IMR-90 (cell line): ENCODE data around the gene LSM14A. TPM values are rescaled to one million over a fixed set of nuclear protein-coding genes. Genes with fewer than 3 reads are reported as not detected.

Experiments used
- ATAC-seq: fragments of 200-7000 bp; cut with Tn5 transposase; 2 replicates; pipeline ENCODE4 v1.9.1; 2020; ENCODE audit warnings: low read depth, mild to moderate bottlenecking, moderate library complexity
- BruUV-seq: library from RNA; stranded (reverse); fragments of 400-500 nt; replicated peaks from 2 replicates; lab custom pipeline; 2021; lab: Mats Ljungman, UMichigan
- CTCF ChIA-PET: fragments of 300-600 bp; formaldehyde crosslinking; extraction: SDS; loops from one replicate; lab custom pipeline; 2021; ENCODE audit warnings: antibody characterized with exemption; lab: Yijun Ruan, JAX
- POLR2A ChIA-PET: fragments of 300-600 bp; sonication (Branson Sonifier 250); formaldehyde crosslinking; loops from one replicate; lab custom pipeline; 2022; ENCODE audit warnings: antibody characterized with exemption; ENCODE audit not compliant: unreplicated experiment; lab: Charles Lee
- DNase-seq: peaks from one replicate; pipeline ENCODE4 v3.0.0; 2013
- H2AFZ ChIP-seq: replicated peaks from 2 replicates; pipeline ENCODE3; 2013; ENCODE audit warnings: low read length, mild to moderate bottlenecking; ENCODE audit not compliant: poor library complexity
- H2AK5ac ChIP-seq: 2 replicates; pipeline ENCODE4 v1.6.1; 2013; ENCODE audit warnings: low read depth, low read length, inconsistent platforms
- H2AK9ac ChIP-seq: replicated peaks from 2 replicates; pipeline ENCODE3; 2013; ENCODE audit warnings: mild to moderate bottlenecking, low read depth, low read length, moderate library complexity; ENCODE audit not compliant: poor library complexity
- H2BK120ac ChIP-seq: 2 replicates; pipeline ENCODE4 v1.6.1; 2013; ENCODE audit warnings: low read depth, low read length, inconsistent platforms
- H2BK15ac ChIP-seq: 3 replicates; pipeline ENCODE4 v1.6.1; 2013; ENCODE audit warnings: low read depth, low read length, inconsistent platforms
- H2BK20ac ChIP-seq: 2 replicates; pipeline ENCODE4 v1.6.1; 2013; ENCODE audit warnings: low read depth, mild to moderate bottlenecking, inconsistent platforms, low read length, moderate library complexity
- H2BK5ac ChIP-seq: 2 replicates; pipeline ENCODE4 v1.6.1; 2013; ENCODE audit warnings: mild to moderate bottlenecking, low read depth, low read length, inconsistent platforms; ENCODE audit not compliant: poor library complexity, severe bottlenecking
- H3K14ac ChIP-seq: replicated peaks from 2 replicates; pipeline ENCODE4 v1.6.1; 2013; ENCODE audit warnings: low read depth, low read length, inconsistent platforms
- H3K18ac ChIP-seq: 2 replicates; pipeline ENCODE4 v1.6.1; 2013; ENCODE audit warnings: low read depth, low read length, control low read depth
- H3K23ac ChIP-seq: 2 replicates; pipeline ENCODE4 v1.6.1; 2013; ENCODE audit warnings: low read depth, low read length, inconsistent platforms
- H3K27ac ChIP-seq: 2 replicates; pipeline ENCODE4 v1.5.1; 2013; ENCODE audit warnings: mild to moderate bottlenecking, control low read depth, low read length; ENCODE audit not compliant: insufficient read depth
- H3K27me3 ChIP-seq: 2 replicates; pipeline ENCODE4 v1.6.1; 2013; ENCODE audit warnings: low read length; ENCODE audit not compliant: control insufficient read depth, insufficient read depth
- H3K36me3 ChIP-seq: 2 replicates; pipeline ENCODE4 v1.6.1; 2013; ENCODE audit warnings: low read length, mixed read lengths; ENCODE audit not compliant: control insufficient read depth, insufficient read depth
- H3K4ac ChIP-seq: 2 replicates; pipeline ENCODE4 v1.6.1; 2013; ENCODE audit warnings: low read depth, low read length, inconsistent platforms
- H3K4me1 ChIP-seq: 2 replicates; pipeline ENCODE4 v1.6.1; 2013; ENCODE audit warnings: low read length, mixed read lengths; ENCODE audit not compliant: control insufficient read depth, insufficient read depth
- H3K4me2 ChIP-seq: 2 replicates; pipeline ENCODE4 v1.6.1; 2013; ENCODE audit warnings: low read depth, mild to moderate bottlenecking, control low read depth, low read length, moderate library complexity
- H3K4me3 ChIP-seq: 2 replicates; pipeline ENCODE4 v1.5.1; 2013; ENCODE audit warnings: low read depth, mild to moderate bottlenecking, control low read depth, low read length, moderate library complexity; ENCODE audit not compliant: insufficient read depth
- H3K56ac ChIP-seq: 2 replicates; pipeline ENCODE4 v1.6.1; 2013; ENCODE audit warnings: low read length, inconsistent platforms; ENCODE audit not compliant: insufficient read depth; ENCODE audit errors: extremely low read depth
- H3K79me1 ChIP-seq, 2 experiments: 2 replicates each; pipeline ENCODE4 v1.6.1; 2013; ENCODE audit warnings: low read length in 2 of 2, inconsistent platforms in 1 of 2, low read depth in 1 of 2
- H3K9ac ChIP-seq: 2 replicates; pipeline ENCODE4 v1.6.1; 2013; ENCODE audit warnings: low read depth, low read length, control low read depth
- H3K9me1 ChIP-seq: 2 replicates; pipeline ENCODE4 v1.6.1; 2013; ENCODE audit warnings: low read length, inconsistent platforms; ENCODE audit not compliant: insufficient read depth
- H3K9me3 ChIP-seq: 2 replicates; pipeline ENCODE4 v1.6.1; 2013; ENCODE audit warnings: low read length; ENCODE audit not compliant: control insufficient read depth, insufficient read depth
- H4K20me1 ChIP-seq: 2 replicates; pipeline ENCODE4 v1.6.1; 2013; ENCODE audit warnings: low read length, inconsistent platforms; ENCODE audit not compliant: insufficient read depth
- H4K5ac ChIP-seq: 2 replicates; pipeline ENCODE4 v1.6.1; 2013; ENCODE audit warnings: mild to moderate bottlenecking, low read depth, low read length, control low read depth
- H4K8ac ChIP-seq, 2 experiments: 2 replicates each; pipeline ENCODE4 v1.6.1; 2013; ENCODE audit warnings: low read depth in 2 of 2, low read length in 2 of 2, control low read depth in 1 of 2, inconsistent platforms in 1 of 2
- H4K91ac ChIP-seq: 2 replicates; pipeline ENCODE4 v1.6.1; 2013; ENCODE audit warnings: low read depth, low read length, inconsistent platforms; ENCODE audit not compliant: insufficient read depth
- BHLHE40 ChIP-seq: fragments of 150-350 bp; IDR thresholded peaks from 2 replicates; pipeline ENCODE4 v1.6.1; 2016; ENCODE audit warnings: mild to moderate bottlenecking, low read depth, low read length
- CEBPB ChIP-seq: IDR thresholded peaks from 2 replicates; pipeline ENCODE4 v1.6.1; 2012; ENCODE audit warnings: low read depth, low read length, improper control_type of control experiment
- CHD1 ChIP-seq: IDR thresholded peaks from 2 replicates; pipeline ENCODE4 v1.6.1; 2012; ENCODE audit warnings: low read depth, low read length, improper control_type of control experiment
- CTCF ChIP-seq: conservative IDR thresholded peaks from 2 replicates; pipeline ENCODE4 v1.5.1; 2012; ENCODE audit warnings: mild to moderate bottlenecking, low read depth, low read length, improper control_type of control experiment
- FOS ChIP-seq: fragments of 150-350 bp; IDR thresholded peaks from 2 replicates; pipeline ENCODE4 v1.6.1; 2016; ENCODE audit warnings: low read depth, low read length
- MAFK ChIP-seq: IDR thresholded peaks from 2 replicates; pipeline ENCODE4 v1.6.1; 2012; ENCODE audit warnings: low read depth, low read length, improper control_type of control experiment
- MAZ ChIP-seq: IDR thresholded peaks from 2 replicates; pipeline ENCODE4 v1.6.1; 2012; ENCODE audit warnings: low read depth, mild to moderate bottlenecking, low read length, improper control_type of control experiment, moderate library complexity, borderline replicate concordance
- MXI1 ChIP-seq: IDR thresholded peaks from 2 replicates; pipeline ENCODE4 v1.6.1; 2012; ENCODE audit warnings: low read depth, mild to moderate bottlenecking, low read length, moderate library complexity, borderline replicate concordance
- NFE2L2 ChIP-seq: fragments of 150-350 bp; IDR thresholded peaks from 2 replicates; pipeline ENCODE4 v1.6.1; 2016; ENCODE audit warnings: low read depth, mild to moderate bottlenecking, low read length
- POLR2A ChIP-seq: IDR thresholded peaks from 2 replicates; pipeline ENCODE4 v1.6.1; 2012; ENCODE audit warnings: mild to moderate bottlenecking, low read depth, low read length
- RAD21 ChIP-seq: IDR thresholded peaks from 2 replicates; pipeline ENCODE4 v1.6.1; 2012; ENCODE audit warnings: low read length, improper control_type of control experiment
- RCOR1 ChIP-seq: IDR thresholded peaks from 2 replicates; pipeline ENCODE4 v1.6.1; 2012; ENCODE audit warnings: mild to moderate bottlenecking, low read length, improper control_type of control experiment; ENCODE audit not compliant: insufficient replicate concordance
- RFX5 ChIP-seq: IDR thresholded peaks from 2 replicates; pipeline ENCODE4 v1.8.0; 2012; ENCODE audit warnings: low read depth, mild to moderate bottlenecking, low read length, moderate library complexity
- SMC3 ChIP-seq: fragments of 150-350 bp; IDR thresholded peaks from 2 replicates; pipeline ENCODE4 v1.6.1; 2016; ENCODE audit warnings: low read depth, mild to moderate bottlenecking, antibody characterized with exemption, low read length, moderate library complexity
- USF2 ChIP-seq: fragments of 150-350 bp; IDR thresholded peaks from 2 replicates; pipeline ENCODE4 v1.6.1; 2017; ENCODE audit warnings: mild to moderate bottlenecking, antibody characterized with exemption, low read length, low read depth
- WGBS, 2 experiments: methylation state at CpG; one replicate each; pipeline versions ENCODE4 v1.1.5 to v1.1.7; 2013; ENCODE audit warnings: missing lambda C conversion rate in 2 of 2; ENCODE audit not compliant: insufficient read length in 1 of 2; ENCODE audit errors: extremely low coverage in 2 of 2; 5-methylcytosine and 5-hydroxymethylcytosine counted together
- dilution Hi-C: fragments of 300-500 bp; cut with HindIII; formaldehyde crosslinking; loops from one replicate; pipeline ENCODE4 v1.14.3; 2018; ENCODE audit warnings: low sequenced_read_pairs; ENCODE audit not compliant: unreplicated experiment
- in situ Hi-C: fragments of 300-500 bp; cut with MboI; formaldehyde crosslinking; loops from 3 replicates; pipeline ENCODE4 v1.14.3; 2019; ENCODE audit warnings: low sequenced_read_pairs, inconsistent platforms, mixed read lengths
- intact Hi-C: fragments of 100-400 bp; cut with micrococcal nuclease; formaldehyde crosslinking; loops from 2 replicates; pipeline ENCODE4 v1.10.0; 2022
- polyA plus RNA-seq, 3 experiments: library from polyadenylated mRNA; depleted of rRNA; stranded (reverse); fragments of >200 nt; gene quantifications; 2 replicates each; pipeline ENCODE4 v1.2.3, GENCODE V29; 2012; ENCODE audit warnings: low replicate concordance in 1 of 3
- total RNA-seq: library from RNA; depleted of rRNA; stranded (reverse); fragments of >200 nt; gene quantifications from 2 replicates; pipeline ENCODE4 v1.2.3, GENCODE V29; 2012
- TF ChIP-seq, protein P1 (sequence below): fragments of 150-350 bp; IDR thresholded peaks from 2 replicates; pipeline ENCODE4 v1.6.1; 2016; ENCODE audit warnings: low read depth, mild to moderate bottlenecking, low read length, moderate library complexity, borderline replicate concordance

Gene LSM14A
- total and polyA plus RNA-seq, 2 of the 4 experiments (the other 2 are of a cell fraction): 44.3 to 54.8 TPM

GRCh38 chr19:34215666-34216038 lies 43.3 kb downstream of the LSM14A start:
- Histone ChIP-seq H2AK5ac (no peak overlapping the region), H2BK15ac (no peak overlapping the region), H3K4me2 (no peak overlapping the region), H3K18ac (no peak overlapping the region), H2BK20ac (no peak overlapping the region), H2AK9ac (no peak overlapping the region), H3K79me1 (peaks cover 18 to 62% of the 10 kb centered on the region in 2 experiments), H4K5ac (no peak overlapping the region), H4K20me1 (peaks cover 56% of the 10 kb centered on the region), H3K56ac (no peak overlapping the region), H4K8ac (no peak overlapping the region), H3K4me1 (peaks cover 5% of the 10 kb centered on the region), H3K27ac (no peak overlapping the region), H3K9me1 (peaks cover 5% of the 10 kb centered on the region), H3K9me3 (no peaks in the 10 kb centered on the region), H3K36me3 (peaks cover 31% of the 10 kb centered on the region), H2AFZ (no peak overlapping the region), H2BK5ac (no peak overlapping the region), H3K14ac (no peak overlapping the region), H3K23ac (no peak overlapping the region), H3K27me3 (no peaks in the 10 kb centered on the region), H3K4ac (no peak overlapping the region), H3K9ac (no peak overlapping the region), H2BK120ac (no peak overlapping the region), H3K4me3 (no peak overlapping the region), H4K91ac (no peak overlapping the region)
- ATAC-seq (no peak), DNase-seq (no peak)
- CTCF ChIA-PET: interaction anchor here (0.6 kb wide), 1 partner anchor 22 kb away, joined by 3 read pairs; no protein-coding TSS in a partner anchor
- intact Hi-C loops (no loop called here), dilution Hi-C loops (no loop called here), in situ Hi-C loops (no loop called here)
- no CpG with 5 or more reads among the region's 3 CpGs for WGBS, 2 experiments
- no TSS peak for BruUV-seq
- no peak for TF ChIP-seq RAD21
- no peak for TF ChIP-seq RCOR1
- no peak for TF ChIP-seq NFE2L2
- TF ChIP-seq MAZ: no peak
- no peak for TF ChIP-seq CHD1
- no peak for TF ChIP-seq FOS
- TF ChIP-seq, protein P1, sequence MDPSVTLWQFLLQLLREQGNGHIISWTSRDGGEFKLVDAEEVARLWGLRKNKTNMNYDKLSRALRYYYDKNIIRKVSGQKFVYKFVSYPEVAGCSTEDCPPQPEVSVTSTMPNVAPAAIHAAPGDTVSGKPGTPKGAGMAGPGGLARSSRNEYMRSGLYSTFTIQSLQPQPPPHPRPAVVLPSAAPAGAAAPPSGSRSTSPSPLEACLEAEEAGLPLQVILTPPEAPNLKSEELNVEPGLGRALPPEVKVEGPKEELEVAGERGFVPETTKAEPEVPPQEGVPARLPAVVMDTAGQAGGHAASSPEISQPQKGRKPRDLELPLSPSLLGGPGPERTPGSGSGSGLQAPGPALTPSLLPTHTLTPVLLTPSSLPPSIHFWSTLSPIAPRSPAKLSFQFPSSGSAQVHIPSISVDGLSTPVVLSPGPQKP: no peak
- no peak for TF ChIP-seq RFX5
- TF ChIP-seq SMC3: no peak
- no peak for TF ChIP-seq CEBPB
- TF ChIP-seq USF2: no peak
- no peak for TF ChIP-seq MXI1
- TF ChIP-seq CTCF: no peak
- no peak for TF ChIP-seq POLR2A
- no peak for TF ChIP-seq BHLHE40
- TF ChIP-seq MAFK: no peak
- POLR2A ChIA-PET: no interaction called here
